Esophagus muscularis mucosa (tissue), 3 donors: Measurements from ENCODE around the gene ATP2A3.

Experiments
- CTCF ChIP-seq, 3 experiments: fragments of 200-600 bp in 2 of 3; fragments of 450-650 bp in 1 of 3; sonication (generic) in 2 of 3; IDR thresholded peaks; one replicate each; pipeline ENCODE4 v1.5.1; 2017 to 2019; ENCODE audit warnings: antibody characterized with exemption in 3 of 3, mild to moderate bottlenecking in 2 of 3, moderate library complexity in 1 of 3
- EP300 ChIP-seq: sonication (generic); formaldehyde crosslinking; IDR thresholded peaks from one replicate; pipeline ENCODE4 v1.6.1; 2017; ENCODE audit warnings: antibody characterized with exemption

GRCh38 chr17:3956327-3956957, 7.8 kb downstream of the ATP2A3 start:
- TF ChIP-seq CTCF (IDR thresholded peaks at IDR 0.05) (no peak), EP300 (no peak)
